Skeletal muscle tissue (tissue), 4 donors: ENCODE measurements around the gene RSRC1. TPM values are rescaled to one million over a fixed set of nuclear protein-coding genes. Genes with fewer than 3 reads are reported as not detected.
"Not testable (repeated sequence)": the region's sequence is repeated elsewhere in the genome, so short reads cannot be mapped to it uniquely, and the experiment has no call there.

ENCODE experiments used
- H3K27ac ChIP-seq: one replicate; pipeline ENCODE4 v1.7.0; 2013; ENCODE audit warnings: mild to moderate bottlenecking, low read depth, low read length, inconsistent platforms
- H3K27me3 ChIP-seq, 3 donors: one replicate each; pipeline ENCODE4 v1.7.0; 2013; ENCODE audit warnings: low read length in 3 of 3; ENCODE audit not compliant: control insufficient read depth in 3 of 3, insufficient read depth in 3 of 3
- H3K36me3 ChIP-seq, 3 donors: one replicate each; pipeline ENCODE4 v1.7.0; 2013; ENCODE audit warnings: low read length in 3 of 3; ENCODE audit not compliant: control insufficient read depth in 3 of 3, insufficient read depth in 3 of 3
- H3K4me1 ChIP-seq, 3 donors: one replicate each; pipeline ENCODE4 v1.7.0; 2013; ENCODE audit warnings: low read length in 3 of 3, mild to moderate bottlenecking in 3 of 3; ENCODE audit not compliant: control insufficient read depth in 3 of 3, insufficient read depth in 3 of 3
- H3K4me3 ChIP-seq, 3 donors: one replicate each; pipeline ENCODE4 v1.7.0; 2013; ENCODE audit warnings: low read length in 3 of 3
- H3K9ac ChIP-seq, 3 donors: one replicate each; pipeline ENCODE4 v1.7.0; 2013; ENCODE audit warnings: low read length in 3 of 3, mild to moderate bottlenecking in 3 of 3, moderate library complexity in 2 of 3, low read depth in 1 of 3
- H3K9me3 ChIP-seq, 3 donors: one replicate each; pipeline ENCODE4 v1.7.0; 2013; ENCODE audit warnings: low read length in 3 of 3; ENCODE audit not compliant: control insufficient read depth in 3 of 3
- total RNA-seq: library from RNA; depleted of rRNA; stranded (reverse); fragments of >200 nt; gene quantifications from one replicate; pipeline ENCODE4 v1.2.3, GENCODE V29; 2014
- donor health status: Osteomylitis.

The RSRC1 gene
- total RNA-seq, 1 donor from 2014 or later = 33.4 TPM

DNA sequence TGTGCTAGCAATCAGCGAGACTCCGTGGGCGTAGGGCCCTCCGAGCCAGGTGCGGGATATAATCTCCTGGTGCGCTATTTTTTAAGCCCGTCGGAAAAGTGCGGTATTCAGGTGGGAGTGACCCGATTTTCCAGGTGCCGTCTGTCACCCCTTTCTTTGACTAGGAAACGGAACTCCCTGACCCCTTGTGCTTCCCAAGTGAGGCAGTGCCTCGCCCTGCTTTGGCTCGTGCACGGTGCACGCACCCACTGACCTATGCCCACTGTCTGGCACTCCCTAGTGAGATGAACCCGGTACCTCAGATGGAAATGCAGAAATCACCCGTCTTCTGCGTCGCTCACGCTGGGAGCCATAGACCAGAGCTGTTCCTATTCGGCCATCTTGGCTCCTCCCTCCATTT is 406.8 kb downstream of the RSRC1 start:
- not testable (repeated sequence) for H3K4me3 ChIP-seq, H3K27ac ChIP-seq, H3K36me3 ChIP-seq, H3K4me1 ChIP-seq, H3K9me3 ChIP-seq, H3K27me3 ChIP-seq, H3K9ac ChIP-seq

DNA sequence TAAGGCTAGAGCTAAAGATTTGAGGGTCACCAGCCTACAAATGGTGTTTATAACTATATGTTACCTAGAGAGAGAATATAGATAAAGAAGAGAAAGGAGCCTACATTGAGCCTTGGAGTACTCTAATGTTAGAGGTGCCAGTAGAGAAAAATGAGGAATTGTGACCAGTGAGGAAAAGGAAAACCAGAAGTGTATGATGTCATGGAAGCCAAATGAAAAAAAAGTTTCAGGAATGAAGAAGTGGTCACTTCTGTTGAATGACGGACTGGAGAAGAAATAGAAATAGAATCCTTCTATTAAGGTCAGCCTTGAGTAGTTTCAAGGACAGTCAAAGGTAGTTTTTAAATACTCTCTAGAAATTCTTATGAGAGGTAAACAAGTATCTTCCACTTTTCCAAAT is 409.9 kb downstream of the RSRC1 start:
- H3K27ac ChIP-seq = no peak overlapping the region
- no peaks in the 10 kb centered on the region for H3K4me1 ChIP-seq
- no peak overlapping the region for H3K9ac ChIP-seq
- H3K36me3 ChIP-seq = no peaks in the 10 kb centered on the region
- no peaks in the 10 kb centered on the region for H3K27me3 ChIP-seq
- no peak overlapping the region for H3K4me3 ChIP-seq
- H3K9me3 ChIP-seq = no peaks in the 10 kb centered on the region

DNA sequence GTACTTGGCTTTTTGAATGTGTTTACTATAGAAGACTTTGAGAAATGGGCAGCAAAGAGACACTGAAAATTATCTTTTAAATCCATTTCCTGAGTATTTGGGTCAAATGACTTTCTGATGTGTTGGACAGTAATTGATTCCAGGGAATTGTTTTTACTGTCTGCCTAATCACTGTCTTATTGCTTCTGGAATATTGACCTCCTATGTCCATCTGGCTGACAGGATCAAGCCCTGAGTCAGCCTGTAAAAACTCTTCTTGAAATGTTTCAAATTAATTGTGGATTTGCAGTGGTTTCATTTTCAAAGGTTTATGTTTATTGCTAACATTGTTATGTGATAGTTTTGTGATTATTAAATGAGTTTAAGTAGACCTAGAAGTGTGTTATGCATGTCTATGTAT is 410.5 kb downstream of the RSRC1 start:
- no peaks in the 10 kb centered on the region for H3K36me3 ChIP-seq
- H3K9me3 ChIP-seq = no peaks in the 10 kb centered on the region
- no peaks in the 10 kb centered on the region for H3K27me3 ChIP-seq
- H3K9ac ChIP-seq = no peak overlapping the region
- no peak overlapping the region for H3K27ac ChIP-seq
- H3K4me1 ChIP-seq = no peaks in the 10 kb centered on the region
- no peak overlapping the region for H3K4me3 ChIP-seq

DNA sequence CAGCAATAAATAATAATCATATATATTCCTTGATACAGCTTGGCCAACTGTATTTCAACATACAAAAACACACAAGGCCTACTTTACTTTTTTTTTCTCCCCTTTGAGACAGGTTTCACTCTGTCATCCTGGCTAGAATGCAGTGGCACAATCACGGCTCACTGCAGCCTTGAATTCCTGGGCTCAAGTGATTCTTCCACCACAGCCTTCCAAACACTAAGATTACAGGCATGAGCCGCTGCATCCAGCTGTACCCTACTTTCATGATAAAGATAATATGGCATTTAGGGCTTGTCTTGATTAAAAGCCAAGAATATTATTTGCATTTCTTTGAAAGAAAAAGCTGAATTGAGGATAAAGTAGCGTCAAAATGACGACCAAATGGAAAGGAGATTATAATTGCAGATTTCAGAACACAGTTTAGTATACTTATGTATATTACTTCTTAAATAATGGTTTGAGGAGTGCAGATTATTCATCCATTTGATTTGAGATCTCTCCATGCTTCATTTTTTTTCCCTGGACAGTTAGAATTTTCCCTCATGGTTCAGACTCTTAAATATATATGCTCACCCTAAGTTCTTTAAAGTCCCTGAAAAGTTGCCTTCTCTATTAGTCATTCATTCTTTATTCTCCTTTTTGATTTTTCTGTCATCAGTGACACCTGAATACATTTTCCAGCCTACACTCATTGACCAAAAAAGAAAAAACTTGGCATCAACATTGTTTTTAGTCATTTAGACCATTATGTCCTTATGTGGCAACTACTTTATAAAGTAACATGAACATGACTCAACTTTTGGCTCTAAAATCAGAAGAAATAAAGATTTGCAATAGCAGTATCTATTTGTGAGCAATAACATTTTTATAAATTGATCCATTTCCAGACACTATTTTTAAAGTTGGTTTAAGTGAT is 412.6 kb downstream of the RSRC1 start:
- Histone ChIP-seq H3K9ac (no peak overlapping the region), H3K9me3 (no peaks in the 10 kb centered on the region), H3K27ac (no peak overlapping the region), H3K36me3 (no peaks in the 10 kb centered on the region), H3K4me1 (no peaks in the 10 kb centered on the region), H3K27me3 (no peaks in the 10 kb centered on the region), H3K4me3 (no peak overlapping the region)

GRCh38 chr3:158528076-158528674 is 418.3 kb downstream of the RSRC1 start:
- Histone ChIP-seq H3K9me3 (no peaks in the 10 kb centered on the region), H3K27ac (no peak overlapping the region), H3K27me3 (no peaks in the 10 kb centered on the region), H3K36me3 (no peaks in the 10 kb centered on the region), H3K4me3 (no peak overlapping the region), H3K9ac (no peak overlapping the region), H3K4me1 (no peaks in the 10 kb centered on the region)

- no peak overlapping the region for H3K27ac ChIP-seq
- H3K4me1 ChIP-seq = no peaks in the 10 kb centered on the region
- H3K27me3 ChIP-seq = no peaks in the 10 kb centered on the region
Observed at GRCh38 chr3:158531334-158531733, 421.4 kb downstream of the RSRC1 start.

GRCh38 chr3:158532099-158532734 is 422.3 kb downstream of the RSRC1 start:
- H3K4me3 ChIP-seq = no peak overlapping the region
- H3K9me3 ChIP-seq = no peaks in the 10 kb centered on the region
- no peaks in the 10 kb centered on the region for H3K4me1 ChIP-seq
- no peak overlapping the region for H3K27ac ChIP-seq
- H3K27me3 ChIP-seq = no peaks in the 10 kb centered on the region
- H3K9ac ChIP-seq = no peak overlapping the region
- H3K36me3 ChIP-seq = no peaks in the 10 kb centered on the region

More at GRCh38 chr3:158531334-158531733, 421.4 kb downstream of the RSRC1 start:
- Histone ChIP-seq H3K9ac (no peak overlapping the region), H3K4me3 (no peak overlapping the region), H3K36me3 (no peaks in the 10 kb centered on the region), H3K9me3 (no peaks in the 10 kb centered on the region)

GRCh38 chr3:158535918-158536317 is 426.0 kb downstream of the RSRC1 start:
- no peaks in the 10 kb centered on the region for H3K9me3 ChIP-seq
- H3K27ac ChIP-seq = no peak overlapping the region
- H3K4me1 ChIP-seq = peaks cover 0 to 3% (median 0%) of the 10 kb centered on the region in 3 donors
- H3K9ac ChIP-seq = no peak overlapping the region
- H3K4me3 ChIP-seq = no peak overlapping the region
- H3K36me3 ChIP-seq = no peaks in the 10 kb centered on the region
- H3K27me3 ChIP-seq = no peaks in the 10 kb centered on the region

DNA sequence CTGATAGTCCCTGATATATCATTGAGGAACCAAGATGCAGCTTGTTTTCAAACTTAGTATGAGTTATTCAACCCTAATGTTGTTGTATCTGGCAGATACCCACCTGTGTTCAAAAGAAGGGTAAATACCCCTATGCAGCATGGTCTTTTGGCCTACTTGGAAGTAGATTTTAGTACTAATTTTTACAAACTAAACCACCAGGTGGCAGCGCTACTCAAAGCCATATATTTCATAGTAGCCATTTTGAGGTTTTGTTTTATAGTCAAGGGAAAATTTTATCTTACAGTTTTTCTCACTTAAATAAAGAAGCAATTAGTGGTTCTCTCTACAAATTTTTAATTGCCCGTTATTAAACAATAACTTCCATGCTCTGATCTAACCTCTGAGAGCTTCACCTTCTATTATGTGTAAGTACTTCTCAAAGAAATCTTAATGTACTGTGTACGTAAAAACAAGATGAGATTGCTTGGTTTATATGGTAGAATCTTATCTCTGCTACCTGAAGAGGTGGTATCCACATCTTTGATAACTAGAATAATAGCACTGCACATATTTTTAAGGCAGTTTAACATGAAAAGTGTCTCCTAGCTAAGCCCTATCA is 429.6 kb downstream of the RSRC1 start:
- Histone ChIP-seq H3K4me3 (no peak overlapping the region), H3K36me3 (peaks cover 0 to 3% (median 0%) of the 10 kb centered on the region in 3 donors), H3K4me1 (peaks cover 0 to 3% (median 0%) of the 10 kb centered on the region in 3 donors), H3K9me3 (no peaks in the 10 kb centered on the region), H3K27me3 (no peaks in the 10 kb centered on the region), H3K9ac (no peak overlapping the region), H3K27ac (no peak overlapping the region)
